Activated CD8-positive, alpha-beta T cell treated with anti-CD3 and anti-CD28 coated beads for 36 hours (primary cell): ENCODE data around the gene MAP7. TPM values are rescaled to one million over a fixed set of nuclear protein-coding genes. Genes with fewer than 3 reads are reported as not detected.

Experiments
- ATAC-seq: fragments of 200-7000 bp; cut with Tn5 transposase; one replicate; pipeline ENCODE4 v1.10.0; 2021; ENCODE audit warnings: mild to moderate bottlenecking, moderate library complexity
- CTCF ChIA-PET: fragments of 350-600 bp; sonication (Branson Sonifier 250); formaldehyde crosslinking; loops from one replicate; lab custom pipeline; 2021; ENCODE audit warnings: antibody characterized with exemption; lab: Charles Lee
- POLR2A ChIA-PET: fragments of 350-600 bp; sonication (Branson Sonifier 250); formaldehyde crosslinking; loops from one replicate; lab custom pipeline; 2021; ENCODE audit warnings: antibody characterized with exemption; lab: Charles Lee
- DNase-seq: peaks from one replicate; pipeline ENCODE4 v3.0.0-alpha.2; 2020
- H3K27ac Mint-ChIP-seq: one replicate; pipeline ENCODE4 v1.8.0; 2021; ENCODE audit warnings: mild to moderate bottlenecking, mixed read lengths
- H3K27me3 Mint-ChIP-seq: one replicate; pipeline ENCODE4 v1.8.0; 2021; ENCODE audit warnings: mixed read lengths
- H3K36me3 Mint-ChIP-seq: one replicate; pipeline ENCODE4 v1.8.0; 2021; ENCODE audit warnings: low read depth, mixed read lengths
- H3K4me1 Mint-ChIP-seq: one replicate; pipeline ENCODE4 v1.8.0; 2021; ENCODE audit warnings: low read depth, mixed read lengths
- H3K4me3 Mint-ChIP-seq: one replicate; pipeline ENCODE4 v1.8.0; 2021; ENCODE audit warnings: mild to moderate bottlenecking, moderate library complexity, mixed read lengths
- H3K9me3 Mint-ChIP-seq: one replicate; pipeline ENCODE4 v1.8.0; 2021; ENCODE audit warnings: mixed read lengths
- CTCF ChIP-seq: fragments of 200-600 bp; IDR thresholded peaks from one replicate; pipeline ENCODE4 v1.8.0; 2022; ENCODE audit warnings: antibody characterized with exemption, mild to moderate bottlenecking
- intact Hi-C: fragments of 100-400 bp; cut with micrococcal nuclease; formaldehyde crosslinking; loops from one replicate; pipeline ENCODE4 v1.10.0; 2022
- total RNA-seq, 2 experiments: library from RNA; stranded (reverse); gene quantifications; one replicate each; pipeline ENCODE4 v1.2.3, GENCODE V29; 2021

MAP7 gene
- total RNA-seq, 2 experiments from 2014 or later: 0.47 to 0.67 TPM

- ChIA-PET CTCF (interaction anchor here (1.2 to 1.6 kb wide), 2 partner anchors 13 to 231 kb away, joined by 3 to 5 read pairs; no protein-coding TSS in a partner anchor), POLR2A (interaction anchor here (0.8 kb wide), 1 partner anchor 191 kb away, joined by 4 read pairs; no protein-coding TSS in a partner anchor)
- Mint-ChIP-seq H3K4me3 (peak overlapping the region; percentile 61), H3K4me1 (peaks cover 5% of the 10 kb centered on the region), H3K9me3 (no peaks in the 10 kb centered on the region), H3K27me3 (peaks cover 39% of the 10 kb centered on the region), H3K27ac (no peak overlapping the region), H3K36me3 (no peaks in the 10 kb centered on the region)
- ATAC-seq (no peak), DNase-seq (no peak)
- intact Hi-C loops: loop anchor here (10.0 kb wide), 1 partner anchor 174 kb away; no protein-coding TSS in a partner anchor
- no peak for TF ChIP-seq CTCF
These were observed 1.5 kb downstream of the MAP7 start for GRCh38 chr6:136548582-136549299.

GRCh38 chr6:136547871-136548270 lies 2.4 kb downstream of the MAP7 start:
- intact Hi-C loops: loop anchor here (10.0 kb wide), 1 partner anchor 173 kb away; no protein-coding TSS in a partner anchor
- Mint-ChIP-seq H3K27ac (no peak overlapping the region), H3K4me1 (peaks cover 5% of the 10 kb centered on the region), H3K9me3 (no peaks in the 10 kb centered on the region), H3K4me3 (no peak overlapping the region), H3K27me3 (peaks cover 39% of the 10 kb centered on the region), H3K36me3 (no peaks in the 10 kb centered on the region)
- TF ChIP-seq CTCF: no peak
- DNase-seq: no peak
- POLR2A ChIA-PET: no interaction called here
- CTCF ChIA-PET: interaction anchor here (1.1 to 1.5 kb wide), 6 partner anchors 8 to 239 kb away, joined by 3 to 7 read pairs (median 3); no protein-coding TSS in a partner anchor
- ATAC-seq: no peak

GRCh38 chr6:136547336-136547735 lies 2.9 kb downstream of the MAP7 start:
- no peak overlapping the region for H3K27ac Mint-ChIP-seq
- CTCF ChIA-PET: interaction anchor here (0.6 to 1.5 kb wide), 11 partner anchors 9 to 239 kb away, joined by 3 to 7 read pairs (median 3); no protein-coding TSS in a partner anchor
- H3K36me3 Mint-ChIP-seq: no peaks in the 10 kb centered on the region
- peaks cover 5% of the 10 kb centered on the region for H3K4me1 Mint-ChIP-seq
- no peak overlapping the region for H3K4me3 Mint-ChIP-seq
- intact Hi-C loops: loop anchor here (10.0 kb wide), 1 partner anchor 173 kb away; no protein-coding TSS in a partner anchor
- POLR2A ChIA-PET: no interaction called here
- peaks cover 39% of the 10 kb centered on the region for H3K27me3 Mint-ChIP-seq
- no peak for ATAC-seq
- no peak for DNase-seq
- TF ChIP-seq CTCF: peak; percentile 39
- H3K9me3 Mint-ChIP-seq: no peaks in the 10 kb centered on the region

GRCh38 chr6:136546331-136546730 lies 3.9 kb downstream of the MAP7 start:
- H3K4me3 Mint-ChIP-seq: no peak overlapping the region
- H3K36me3 Mint-ChIP-seq: no peaks in the 10 kb centered on the region
- ATAC-seq (no peak), DNase-seq (no peak)
- no peak overlapping the region for H3K27ac Mint-ChIP-seq
- no peak for TF ChIP-seq CTCF
- no peaks in the 10 kb centered on the region for H3K9me3 Mint-ChIP-seq
- peaks cover 5% of the 10 kb centered on the region for H3K4me1 Mint-ChIP-seq
- ChIA-PET POLR2A (no interaction called here), CTCF (interaction anchor here (1.3 to 1.4 kb wide), 3 partner anchors 15 to 37 kb away, joined by 3 to 7 read pairs (median 6); no protein-coding TSS in a partner anchor)
- intact Hi-C loops: loop anchor here (10.0 kb wide), 1 partner anchor 172 kb away; no protein-coding TSS in a partner anchor
- H3K27me3 Mint-ChIP-seq: peaks cover 36% of the 10 kb centered on the region

GRCh38 chr6:136544326-136544725 lies 5.9 kb downstream of the MAP7 start:
- TF ChIP-seq CTCF: no peak
- ChIA-PET POLR2A (no interaction called here), CTCF (interaction anchor here (1.7 kb wide), 1 partner anchor 248 kb away, joined by 4 read pairs; the partner anchor contains the start of gene MAP3K5)
- no peak for ATAC-seq
- Mint-ChIP-seq H3K4me3 (no peak overlapping the region), H3K27ac (no peak overlapping the region), H3K9me3 (no peaks in the 10 kb centered on the region), H3K4me1 (peaks cover 3% of the 10 kb centered on the region), H3K36me3 (no peaks in the 10 kb centered on the region), H3K27me3 (peaks cover 29% of the 10 kb centered on the region)
- no peak for DNase-seq
- intact Hi-C loops: loop anchor here (10.0 kb wide), 1 partner anchor 170 kb away; no protein-coding TSS in a partner anchor
